K562 (cell line): Measurements from ENCODE around the gene MRPL2. TPM values are rescaled to one million over a fixed set of nuclear protein-coding genes. Genes with fewer than 3 reads are reported as not detected.
A peak's percentile ranks its signal among the peaks of the same experiment; 100 is the strongest.

Source experiments
- ATAC-seq: fragments of 200-7000 bp; cut with Tn5 transposase; 3 replicates; pipeline ENCODE4 v1.9.1; 2020; ENCODE audit warnings: moderate library complexity
- BruUV-seq: library from RNA; stranded (reverse); fragments of 400-500 nt; replicated peaks from 2 replicates; lab custom pipeline; 2021; lab: Mats Ljungman, UMichigan
- CTCF ChIA-PET: fragments of 300-600 bp; formaldehyde crosslinking; extraction: SDS; loops from one replicate; lab custom pipeline; 2021; ENCODE audit warnings: low intra/inter-chr PET ratio; lab: Yijun Ruan, JAX
- POLR2A ChIA-PET: fragments of 300-600, 350-650 bp; sonication (Branson Sonifier 250); formaldehyde crosslinking; extraction: SDS; loops from one replicate; lab custom pipeline; 2021; ENCODE audit warnings: antibody characterized with exemption, inconsistent platforms; lab: Yijun Ruan, JAX
- DNase-seq, 4 experiments: peaks; one replicate each; pipeline versions ENCODE4 v3.0.0 to v3.0.0-alpha.2; 2011 to 2018; ENCODE audit warnings: low spot score in 3 of 4, mixed read lengths in 3 of 4; ENCODE audit errors: extremely low read depth in 1 of 4
- FAIRE-seq: peaks from 2 replicates; lab custom pipeline; 2011; peaks lifted over from hg19 to GRCh38; lab: Jason Lieb, UNC
- H2AFZ ChIP-seq: 2 replicates; pipeline ENCODE4 v1.6.0; 2011; ENCODE audit warnings: low read depth, low read length, control low read depth, inconsistent platforms
- H3K27ac ChIP-seq: fragments of 200-600 bp; 3 replicates; pipeline ENCODE4 v1.8.0; 2011; ENCODE audit warnings: low read depth, mild to moderate bottlenecking, control low read depth, inconsistent platforms, low read length, moderate library complexity, mixed read lengths; ENCODE audit errors: extremely low read depth
- H3K27me3 ChIP-seq, 2 experiments: fragments of 300-600 bp in 1 of 2; 2 replicates in 1 of 2; 3 replicates in 1 of 2; pipeline versions ENCODE4 v1.6.0 to v1.8.0; 2011; ENCODE audit warnings: inconsistent platforms in 2 of 2, low read length in 2 of 2, mild to moderate bottlenecking in 1 of 2, mixed read lengths in 1 of 2, moderate library complexity in 1 of 2; ENCODE audit not compliant: control insufficient read depth in 2 of 2, insufficient read depth in 2 of 2
- H3K36me3 ChIP-seq: fragments of 300-600 bp; 3 replicates; pipeline ENCODE4 v1.8.0; 2011; ENCODE audit warnings: mild to moderate bottlenecking, low read length, inconsistent platforms; ENCODE audit not compliant: control insufficient read depth, insufficient read depth
- H3K4me1 ChIP-seq, 2 experiments: fragments of 200-600 bp in 1 of 2; replicated peaks in 1 of 2; 2 replicates in 1 of 2; 3 replicates in 1 of 2; pipeline versions ENCODE4 v1.5.1 to v1.8.0; 2011; ENCODE audit warnings: inconsistent platforms in 2 of 2, low read length in 2 of 2, mild to moderate bottlenecking in 1 of 2, mixed read lengths in 1 of 2, moderate library complexity in 1 of 2; ENCODE audit not compliant: control insufficient read depth in 2 of 2, insufficient read depth in 2 of 2
- H3K4me2 ChIP-seq: 2 replicates; pipeline ENCODE4 v1.6.1; 2011; ENCODE audit warnings: low read length, control low read depth, inconsistent platforms, mixed read lengths; ENCODE audit not compliant: insufficient read depth
- H3K4me3 ChIP-seq: fragments of 200-600 bp; sonication (generic), shearing (Covaris generic); 2 replicates; pipeline ENCODE4 v1.5.1; 2016; ENCODE audit warnings: control low read depth, inconsistent platforms
- H3K79me2 ChIP-seq: fragments of 200-600 bp; 3 replicates; pipeline ENCODE4 v1.8.0; 2011; ENCODE audit warnings: low read length, inconsistent platforms; ENCODE audit not compliant: control insufficient read depth, insufficient read depth
- H3K9ac ChIP-seq, 2 experiments: 2 replicates each; pipeline versions ENCODE4 v1.6.0 to v1.6.1; 2011; ENCODE audit warnings: low read depth in 2 of 2, low read length in 2 of 2, control low read depth in 1 of 2, inconsistent platforms in 1 of 2, mild to moderate bottlenecking in 1 of 2, mixed read lengths in 1 of 2; ENCODE audit not compliant: insufficient read depth in 1 of 2
- H3K9me1 ChIP-seq: one replicate; pipeline ENCODE4 v1.6.0; 2011; ENCODE audit warnings: inconsistent platforms, mild to moderate bottlenecking, low read length, moderate library complexity; ENCODE audit not compliant: control insufficient read depth, insufficient read depth
- H3K9me3 ChIP-seq: replicated peaks from 2 replicates; pipeline ENCODE4 v1.5.1; 2011; ENCODE audit warnings: low read depth, low read length, inconsistent platforms; ENCODE audit not compliant: control insufficient read depth, insufficient read depth
- H4K20me1 ChIP-seq: replicated peaks from 2 replicates; pipeline ENCODE4 v1.6.1; 2011; ENCODE audit warnings: low read length, inconsistent platforms, mixed read lengths; ENCODE audit not compliant: control insufficient read depth, insufficient read depth
- ARHGAP35 ChIP-seq: fragments of 450-650 bp; IDR thresholded peaks from 2 replicates; pipeline ENCODE4 v1.6.1; 2018; ENCODE audit not compliant: partially characterized antibody
- C11orf30 ChIP-seq: fragments of 450-650 bp; IDR thresholded peaks from 2 replicates; pipeline ENCODE4 v1.6.1; 2016; ENCODE audit warnings: low read depth, mild to moderate bottlenecking
- HMBOX1 ChIP-seq: sonication (generic); IDR thresholded peaks from 2 replicates; pipeline ENCODE4 v1.6.1; 2016
- MAFF ChIP-seq: IDR thresholded peaks from 2 replicates; pipeline ENCODE4 v1.6.1; 2012; ENCODE audit warnings: low read length, improper control_type of control experiment
- MAFK ChIP-seq: IDR thresholded peaks from 2 replicates; pipeline ENCODE4 v1.6.1; 2011; ENCODE audit warnings: low read length, improper control_type of control experiment
- NCOA4 ChIP-seq: fragments of 450-650 bp; IDR thresholded peaks from 2 replicates; pipeline ENCODE4 v1.6.1; 2018; ENCODE audit warnings: mild to moderate bottlenecking; ENCODE audit not compliant: partially characterized antibody
- RNF219 ChIP-seq: fragments of 250-450 bp; sonication (Bioruptor Pico); IDR thresholded peaks from 2 replicates; pipeline ENCODE4 v1.5.0; 2022; ENCODE audit warnings: mild to moderate bottlenecking
- SIN3A ChIP-seq, 2 experiments: fragments of 150-350 bp in 1 of 2; IDR thresholded peaks; 2 replicates each; pipeline ENCODE4 v1.6.1; 2011 to 2016; ENCODE audit warnings: borderline replicate concordance in 2 of 2, low read depth in 2 of 2, low read length in 2 of 2, mild to moderate bottlenecking in 2 of 2, moderate library complexity in 2 of 2; ENCODE audit not compliant: control insufficient read depth in 1 of 2
- TCF7L2 ChIP-seq: fragments of 150-350 bp; IDR thresholded peaks from 2 replicates; pipeline ENCODE4 v1.6.1; 2016; ENCODE audit warnings: low read depth, mild to moderate bottlenecking, low read length, moderate library complexity
- TEAD4 ChIP-seq, 2 experiments: sonication (generic) in 1 of 2; formaldehyde crosslinking in 1 of 2; IDR thresholded peaks; 2 replicates each; pipeline versions ENCODE4 v1.6.1 to v1.8.0; 2012 to 2022; ENCODE audit warnings: borderline replicate concordance in 1 of 2, inconsistent platforms in 1 of 2, low read length in 1 of 2, mild to moderate bottlenecking in 1 of 2, missing genetic modification reagents in 1 of 2
- WHSC1 ChIP-seq: IDR thresholded peaks from one replicate; pipeline ENCODE4 v1.6.1; 2012; ENCODE audit warnings: low read length, control low read depth, inconsistent platforms
- ZNF24 ChIP-seq: fragments of 450-650 bp; IDR thresholded peaks from 2 replicates; pipeline ENCODE4 v1.6.1; 2016
- ZNF584 ChIP-seq: fragments of 200-800 bp; sonication (Bioruptor generic); IDR thresholded peaks from 2 replicates; pipeline ENCODE4 v1.6.1; 2016; ENCODE audit warnings: low read depth, mild to moderate bottlenecking, missing genetic modification characterization, missing compliant biosample characterization
- ZNF639 ChIP-seq, 2 experiments: fragments of 200-800 bp in 1 of 2; sonication (Bioruptor generic) in 1 of 2; sonication (generic) in 1 of 2; formaldehyde crosslinking in 1 of 2; IDR thresholded peaks in 1 of 2; conservative IDR thresholded peaks in 1 of 2; 2 replicates each; pipeline versions ENCODE4 v1.5.0 to v1.6.1; 2016 to 2020; ENCODE audit warnings: missing compliant biosample characterization in 1 of 2, missing genetic modification characterization in 1 of 2, missing genetic modification reagents in 1 of 2
- ZNF696 ChIP-seq: fragments of 250-450 bp; sonication (Bioruptor Pico); conservative IDR thresholded peaks from 2 replicates; pipeline ENCODE4 v1.4.0; 2020; ENCODE audit warnings: mild to moderate bottlenecking, moderate library complexity
- WGBS: fragments of 100-300 bp; shearing (Covaris generic); methylation state at CpG from one replicate; pipeline ENCODE4 v1.1.6; 2016; ENCODE audit warnings: low coverage, mixed read lengths; ENCODE audit not compliant: insufficient coverage; ENCODE audit errors: missing lambda C conversion rate; 5-methylcytosine and 5-hydroxymethylcytosine counted together
- in situ Hi-C: fragments of 300-500 bp; cut with MboI; formaldehyde crosslinking; loops from 4 replicates; pipeline ENCODE4 v1.15.0; 2018; ENCODE audit warnings: inconsistent platforms, mixed read lengths
- intact Hi-C: fragments of 100-400 bp; cut with micrococcal nuclease; formaldehyde crosslinking; loops from 2 replicates; pipeline ENCODE4 v1.14.2; 2022
- polyA plus RNA-seq, 8 experiments: library from polyadenylated mRNA; depleted of rRNA in 4 of 8; stranded (reverse) in 5 of 8; unstranded in 3 of 8; fragments of >200 nt; fragmentation: Nextera tagmentation in 2 of 8; fragmentation: Illumina TruSeq in 1 of 8; extraction: Ambion mirVana in 2 of 8; extraction: Trizol in 1 of 8; gene quantifications; 2 replicates each; pipeline versions ENCODE4 v1.2.1 to v1.2.3, GENCODE V29; 2011 to 2014; ENCODE audit warnings: inconsistent platforms in 1 of 8, missing spikeins in 1 of 8
- total RNA-seq, 7 experiments: library from RNA; depleted of rRNA in 6 of 7; stranded (reverse); fragments of >200 nt in 6 of 7; fragmentation: Illumina TruSeq in 2 of 7; extraction: Trizol in 2 of 7; gene quantifications; 2 replicates each; pipeline versions ENCODE4 v1.2.1 to v1.2.3, GENCODE V29; 2011 to 2021; ENCODE audit warnings: low replicate concordance in 1 of 7

Gene MRPL2
- total and polyA plus RNA-seq, 9 of the 15 experiments (the other 6 are each of a cell fraction or from before 2014, with no cell fraction given): 63.1 to 262 (median 121) TPM

- intact Hi-C loops: no loop called here
- no peak overlapping the region for H3K4me3 ChIP-seq
- no peak for FAIRE-seq
- no peaks in the 10 kb centered on the region for H4K20me1 ChIP-seq
- no peak overlapping the region for H2AFZ ChIP-seq
- CTCF ChIA-PET: no interaction called here
- no peak overlapping the region for H3K27ac ChIP-seq
- H3K4me1 ChIP-seq: peaks cover 11 to 16% of the 10 kb centered on the region in 2 experiments
- 53% methylated on average over 4 of the region's 4 CpGs for WGBS
- no peak for ATAC-seq
- in situ Hi-C loops: no loop called here
- H3K9ac ChIP-seq: no peak overlapping the region
- no peaks in the 10 kb centered on the region for H3K36me3 ChIP-seq
- no TSS peak for BruUV-seq
- no peaks in the 10 kb centered on the region for H3K9me1 ChIP-seq
- no peaks in the 10 kb centered on the region for H3K9me3 ChIP-seq
- no peak overlapping the region for H3K4me2 ChIP-seq
- H3K79me2 ChIP-seq: no peaks in the 10 kb centered on the region
- POLR2A ChIA-PET: no interaction called here
- H3K27me3 ChIP-seq: no peaks in the 10 kb centered on the region
- DNase-seq: no peak
- TF ChIP-seq ZNF696 (CRISPR knock-in tag) (no peak), MAFK (peak; percentile 98), ARHGAP35 (no peak), ZNF639 (CRISPR knock-in tag; conservative IDR thresholded peaks at IDR 0.05 in 1 of 2, IDR thresholded peaks at IDR 0.05 in 1 of 2) (no peak), MAFF (peak; percentile 98), TEAD4 (IDR thresholded peaks at IDR 0.05; ENCODE audit: low read length) (no peak), TEAD4 (CRISPR knock-in tag; IDR thresholded peaks at IDR 0.05; ENCODE audit: borderline replicate concordance) (no peak), ZNF584 (CRISPR knock-in tag) (no peak), WHSC1 (no peak), HMBOX1 (no peak), NCOA4 (no peak), TCF7L2 (no peak), SIN3A (IDR thresholded peaks at IDR 0.05; ENCODE audit: borderline replicate concordance in 2 of 2, control insufficient read depth in 1 of 2, low read depth in 2 of 2, low read length in 2 of 2) (no peak), ZNF24 (no peak), RNF219 (CRISPR knock-in tag) (no peak), C11orf30 (peak; percentile 95)
Measured at GRCh38 chr6:43101497-43101896, 42.3 kb upstream of the MRPL2 start.
